Measurements from ENCODE around the gene MYRIP.

GRCh38 chr3:39810647-39811161 lies 1.3 kb downstream of the MYRIP start:
- TF ChIP-seq CTCF (IDR thresholded peaks at IDR 0.05; ENCODE audit: low read depth, low read length, missing input control): no peak
- TF ChIP-seq, protein P1, sequence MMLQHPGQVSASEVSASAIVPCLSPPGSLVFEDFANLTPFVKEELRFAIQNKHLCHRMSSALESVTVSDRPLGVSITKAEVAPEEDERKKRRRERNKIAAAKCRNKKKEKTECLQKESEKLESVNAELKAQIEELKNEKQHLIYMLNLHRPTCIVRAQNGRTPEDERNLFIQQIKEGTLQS (IDR thresholded peaks at IDR 0.05): no peak

All from liver (tissue), 3 donors.